H7 (cell line): ENCODE measurements around the gene LIMCH1. TPM values are rescaled to one million over a fixed set of nuclear protein-coding genes. Genes with fewer than 3 reads are reported as not detected.

Experiments
- DNase-seq: peaks from one replicate; pipeline ENCODE4 v3.0.0; 2012
- H3K27me3 ChIP-seq: 2 replicates; pipeline ENCODE4 v1.6.0; 2011; ENCODE audit warnings: mild to moderate bottlenecking, low read length; ENCODE audit not compliant: control insufficient read depth, insufficient read depth
- H3K36me3 ChIP-seq: replicated peaks from 2 replicates; pipeline ENCODE4 v1.5.1; 2011; ENCODE audit warnings: low read length; ENCODE audit not compliant: control insufficient read depth, insufficient read depth
- H3K4me3 ChIP-seq: 2 replicates; pipeline ENCODE4 v1.5.1; 2011; ENCODE audit warnings: low read depth, mild to moderate bottlenecking, control low read depth, low read length, moderate library complexity; ENCODE audit not compliant: insufficient read depth
- total RNA-seq: library from RNA; depleted of rRNA; stranded (reverse); fragments of >200 nt; shearing (Covaris generic); gene quantifications from 2 replicates; pipeline ENCODE4 v1.2.3, GENCODE V29; 2014

LIMCH1 gene
- total RNA-seq, 1 experiment from 2014 or later = 0.76 TPM

GRCh38 chr4:41598580-41598979, 60.6 kb downstream of the LIMCH1 start:
- no peak for DNase-seq
- Histone ChIP-seq H3K36me3 (no peaks in the 10 kb centered on the region), H3K4me3 (no peak overlapping the region), H3K27me3 (no peaks in the 10 kb centered on the region)

- H3K27me3 ChIP-seq = no peaks in the 10 kb centered on the region
- no peak for DNase-seq
- H3K4me3 ChIP-seq = no peak overlapping the region
- no peaks in the 10 kb centered on the region for H3K36me3 ChIP-seq
Observed at GRCh38 chr4:41599192-41599786, 61.3 kb downstream of the LIMCH1 start.

GRCh38 chr4:41600243-41600912, 62.4 kb downstream of the LIMCH1 start:
- H3K27me3 ChIP-seq = no peaks in the 10 kb centered on the region
- no peak overlapping the region for H3K4me3 ChIP-seq
- DNase-seq = no peak
- H3K36me3 ChIP-seq = no peaks in the 10 kb centered on the region

- no peak for DNase-seq
- no peaks in the 10 kb centered on the region for H3K36me3 ChIP-seq
- no peaks in the 10 kb centered on the region for H3K27me3 ChIP-seq
- no peak overlapping the region for H3K4me3 ChIP-seq
Observed at GRCh38 chr4:41601025-41601424, 63.1 kb downstream of the LIMCH1 start.

GRCh38 chr4:41602113-41602512, 64.2 kb downstream of the LIMCH1 start:
- Histone ChIP-seq H3K36me3 (no peaks in the 10 kb centered on the region), H3K4me3 (no peak overlapping the region), H3K27me3 (no peaks in the 10 kb centered on the region)
- no peak for DNase-seq

- Histone ChIP-seq H3K4me3 (no peak overlapping the region), H3K36me3 (no peaks in the 10 kb centered on the region), H3K27me3 (no peaks in the 10 kb centered on the region)
- DNase-seq = no peak
Observed at GRCh38 chr4:41602886-41603498, 65.0 kb downstream of the LIMCH1 start.

- Histone ChIP-seq H3K27me3 (peaks cover 11% of the 10 kb centered on the region; the same call in 1 of the 2 replicates), H3K36me3 (no peaks in the 10 kb centered on the region), H3K4me3 (no peak overlapping the region)
- no peak for DNase-seq
Observed at GRCh38 chr4:41609851-41610250, 71.9 kb downstream of the LIMCH1 start.

GRCh38 chr4:41610474-41610873, 72.5 kb downstream of the LIMCH1 start:
- Histone ChIP-seq H3K27me3 (peaks cover 11% of the 10 kb centered on the region; the same call in 1 of the 2 replicates), H3K36me3 (no peaks in the 10 kb centered on the region), H3K4me3 (no peak overlapping the region)
- DNase-seq = no peak

- peaks cover 11% of the 10 kb centered on the region; the same call in 1 of the 2 replicates for H3K27me3 ChIP-seq
- DNase-seq = no peak
- H3K4me3 ChIP-seq = no peak overlapping the region
- no peaks in the 10 kb centered on the region for H3K36me3 ChIP-seq
Observed at GRCh38 chr4:41611124-41611838, 73.3 kb downstream of the LIMCH1 start.

- H3K27me3 ChIP-seq = peaks cover 11% of the 10 kb centered on the region; the same call in 1 of the 2 replicates
- H3K4me3 ChIP-seq = no peak overlapping the region
- peak; percentile 24 for DNase-seq
- H3K36me3 ChIP-seq = no peaks in the 10 kb centered on the region
Observed at GRCh38 chr4:41611881-41612871, 74.2 kb downstream of the LIMCH1 start.

GRCh38 chr4:41613386-41613785, 75.4 kb downstream of the LIMCH1 start:
- H3K36me3 ChIP-seq = no peaks in the 10 kb centered on the region
- H3K4me3 ChIP-seq = no peak overlapping the region
- peak; percentile 20 for DNase-seq
- H3K27me3 ChIP-seq = peaks cover 11% of the 10 kb centered on the region; the same call in 1 of the 2 replicates

- no peak overlapping the region for H3K4me3 ChIP-seq
- no peaks in the 10 kb centered on the region for H3K36me3 ChIP-seq
- peaks cover 11% of the 10 kb centered on the region; the same call in 1 of the 2 replicates for H3K27me3 ChIP-seq
- DNase-seq = no peak
Observed at GRCh38 chr4:41613821-41614220, 75.9 kb downstream of the LIMCH1 start.

GRCh38 chr4:41614519-41614918, 76.6 kb downstream of the LIMCH1 start:
- Histone ChIP-seq H3K4me3 (no peak overlapping the region), H3K27me3 (peaks cover 11% of the 10 kb centered on the region; the same call in 1 of the 2 replicates), H3K36me3 (no peaks in the 10 kb centered on the region)

GRCh38 chr4:41619161-41619560, 81.2 kb downstream of the LIMCH1 start:
- Histone ChIP-seq H3K36me3 (no peaks in the 10 kb centered on the region), H3K27me3 (no peaks in the 10 kb centered on the region; the same call in 1 of the 2 replicates), H3K4me3 (no peak overlapping the region)
- DNase-seq = peak; percentile 53

More at GRCh38 chr4:41614519-41614918, 76.6 kb downstream of the LIMCH1 start:
- DNase-seq = no peak
